HepG2 (cell line): Measurements from ENCODE around the gene PSMC3IP. TPM values are rescaled to one million over a fixed set of nuclear protein-coding genes. Genes with fewer than 3 reads are reported as not detected.

Experiments used
- ASH2L ChIP-seq: fragments of 300-600, 200-600 bp; sonication (generic); IDR thresholded peaks from 2 replicates; pipeline ENCODE4 v1.7.0; 2017; ENCODE audit warnings: low read depth, mild to moderate bottlenecking, moderate library complexity, mixed read lengths, low read length; ENCODE audit not compliant: insufficient read length
- BATF2 ChIP-seq: sonication (generic); formaldehyde crosslinking; IDR thresholded peaks from 2 replicates; pipeline ENCODE4 v1.8.0; 2022; ENCODE audit warnings: mild to moderate bottlenecking, missing genetic modification reagents, moderate library complexity
- CBX1 ChIP-seq: IDR thresholded peaks from one replicate; pipeline ENCODE4 v1.6.1; 2016; ENCODE audit warnings: antibody characterized with exemption, low read depth
- FLYWCH1 ChIP-seq: sonication (generic); formaldehyde crosslinking; IDR thresholded peaks from 2 replicates; pipeline ENCODE4 v1.8.1; 2023; ENCODE audit warnings: mild to moderate bottlenecking, missing genetic modification reagents
- FOXK2 ChIP-seq: fragments of 450-650 bp; IDR thresholded peaks from 2 replicates; pipeline ENCODE4 v1.6.1; 2016
- GMEB1 ChIP-seq: sonication (generic); formaldehyde crosslinking; IDR thresholded peaks from 2 replicates; pipeline ENCODE4 v1.5.1; 2020; ENCODE audit warnings: missing genetic modification reagents, mild to moderate bottlenecking, borderline replicate concordance
- HOXA5 ChIP-seq: sonication (generic); formaldehyde crosslinking; IDR thresholded peaks from 2 replicates; pipeline ENCODE4 v1.4.0; 2020; ENCODE audit warnings: missing genetic modification reagents
- KLF12 ChIP-seq: sonication (generic); formaldehyde crosslinking; IDR thresholded peaks from 2 replicates; pipeline ENCODE4 v1.4.0; 2020; ENCODE audit warnings: missing genetic modification reagents, borderline replicate concordance
- KMT2A ChIP-seq: sonication (generic); formaldehyde crosslinking; IDR thresholded peaks from 2 replicates; pipeline ENCODE4 v1.4.0; 2020; ENCODE audit warnings: missing genetic modification reagents
- KMT2B ChIP-seq: IDR thresholded peaks from 2 replicates; pipeline ENCODE4 v1.6.1; 2016; ENCODE audit warnings: missing genetic modification reagents, missing compliant biosample characterization
- MED13 ChIP-seq: sonication (generic); formaldehyde crosslinking; IDR thresholded peaks from 2 replicates; pipeline ENCODE4 v1.5.0; 2020; ENCODE audit warnings: missing genetic modification reagents
- PAWR ChIP-seq: sonication (generic); formaldehyde crosslinking; IDR thresholded peaks from 2 replicates; pipeline ENCODE4 v1.4.0; 2020; ENCODE audit warnings: missing genetic modification reagents, mild to moderate bottlenecking, borderline replicate concordance
- SCMH1 ChIP-seq: sonication (generic); formaldehyde crosslinking; IDR thresholded peaks from 2 replicates; pipeline ENCODE4 v1.9.0; 2021; ENCODE audit warnings: missing genetic modification reagents, mild to moderate bottlenecking, borderline replicate concordance
- THAP8 ChIP-seq: sonication (generic); formaldehyde crosslinking; IDR thresholded peaks from 2 replicates; pipeline ENCODE4 v1.5.1; 2020; ENCODE audit warnings: missing genetic modification reagents, mild to moderate bottlenecking, borderline replicate concordance
- TRIM24 ChIP-seq: sonication (generic); formaldehyde crosslinking; IDR thresholded peaks from 2 replicates; pipeline ENCODE4 v1.8.0; 2022; ENCODE audit warnings: mild to moderate bottlenecking, missing genetic modification reagents
- ZBTB1 ChIP-seq: sonication (generic); formaldehyde crosslinking; IDR thresholded peaks from 2 replicates; pipeline ENCODE4 v1.4.0; 2020; ENCODE audit warnings: missing genetic modification reagents, borderline replicate concordance
- ZBTB25 ChIP-seq: IDR thresholded peaks from 2 replicates; pipeline ENCODE4 v1.6.1; 2018; ENCODE audit warnings: missing genetic modification reagents
- ZBTB34 ChIP-seq: sonication (generic); formaldehyde crosslinking; IDR thresholded peaks from 2 replicates; pipeline ENCODE4 v1.8.0; 2022; ENCODE audit warnings: mild to moderate bottlenecking, missing genetic modification reagents
- ZIK1 ChIP-seq: sonication (generic); formaldehyde crosslinking; IDR thresholded peaks from 2 replicates; pipeline ENCODE4 v1.5.0; 2020; ENCODE audit warnings: mild to moderate bottlenecking, low read depth, missing genetic modification reagents, borderline replicate concordance
- ZNF652 ChIP-seq: IDR thresholded peaks from 2 replicates; pipeline ENCODE4 v1.6.1; 2016; ENCODE audit warnings: low read depth, borderline replicate concordance
- ZNF7 ChIP-seq: IDR thresholded peaks from 2 replicates; pipeline ENCODE4 v1.6.1; 2016; ENCODE audit warnings: missing biosample characterization, missing genetic modification reagents
- ZNF800 ChIP-seq: sonication (generic); formaldehyde crosslinking; IDR thresholded peaks from 2 replicates; pipeline ENCODE4 v1.4.0; 2020; ENCODE audit warnings: missing genetic modification reagents
- polyA plus RNA-seq, 8 experiments: library from polyadenylated mRNA; depleted of rRNA in 3 of 8; stranded (reverse) in 7 of 8; unstranded in 1 of 8; fragments of >200 nt; fragmentation: Illumina TruSeq in 4 of 8; extraction: Trizol in 4 of 8; gene quantifications; 2 replicates each; pipeline versions ENCODE4 v1.2.1 to v1.2.3, GENCODE V29; 2011 to 2016; ENCODE audit warnings: low read depth in 4 of 8, missing spikeins in 1 of 8, mixed read lengths in 1 of 8; ENCODE audit not compliant: insufficient read depth in 1 of 8
- total RNA-seq, 5 experiments: library from RNA; depleted of rRNA; stranded (reverse); fragments of >200 nt; fragmentation: Illumina TruSeq; extraction: Trizol; gene quantifications; 2 replicates each; pipeline ENCODE4 v1.2.3, GENCODE V29; 2016; ENCODE audit warnings: low read depth in 1 of 5

Gene PSMC3IP
- total and polyA plus RNA-seq, 2 of the 13 experiments (the other 11 are each of a cell fraction or from before 2014, with no cell fraction given), result 6.5 to 22.4 TPM

GRCh38 chr17:42541041-42541833, 36.3 kb downstream of the PSMC3IP start (continued):
- TF ChIP-seq ZBTB1 (CRISPR knock-in tag) (no peak), KMT2B (CRISPR knock-in tag) (peak; percentile 72), PAWR (CRISPR knock-in tag) (0 out of 2 replicates have a peak, but pooled peaks have one; percentile 73), MED13 (no peak), ZNF7 (CRISPR knock-in tag) (0 out of 2 replicates have a peak, but pooled peaks have one; percentile 2), TRIM24 (CRISPR knock-in tag) (no peak), HOXA5 (CRISPR knock-in tag) (no peak), FLYWCH1 (CRISPR knock-in tag) (no peak), KMT2A (CRISPR knock-in tag) (no peak), ZNF800 (CRISPR knock-in tag) (peak; percentile 93), THAP8 (no peak), ZBTB34 (CRISPR knock-in tag) (no peak), ZIK1 (CRISPR knock-in tag) (0 out of 2 replicates have a peak, but pooled peaks have one; percentile 40), CBX1 (peak; percentile 27), ZNF652 (CRISPR knock-in tag) (peak; percentile 40; the same call in 1 of the 2 replicates), KLF12 (CRISPR knock-in tag) (no peak), FOXK2 (peak; percentile 64; the same call in 1 of the 2 replicates), GMEB1 (peak; percentile 50), ZBTB25 (CRISPR knock-in tag) (peak; percentile 77), ASH2L (peak; percentile 44), BATF2 (peak; percentile 45; the same call in 1 of the 2 replicates), SCMH1 (CRISPR knock-in tag) (no peak)
